ENCODE data around the gene ODF4. TPM values are rescaled to one million over a fixed set of nuclear protein-coding genes. Genes with fewer than 3 reads are reported as not detected.

Gene ODF4
- total and polyA plus RNA-seq, 2 of the 13 experiments (the other 11 are each of a cell fraction or from before 2014, with no cell fraction given): not detected

- TF ChIP-seq ZNF512B (CRISPR knock-in tag; IDR thresholded peaks at IDR 0.05; ENCODE audit: borderline replicate concordance) (no peak), ZNF333 (CRISPR knock-in tag; IDR thresholded peaks at IDR 0.05; ENCODE audit: borderline replicate concordance) (no peak), ZNF136 (CRISPR knock-in tag; IDR thresholded peaks at IDR 0.05; ENCODE audit: low read depth) (no peak), ZNF691 (CRISPR knock-in tag; IDR thresholded peaks at IDR 0.05; ENCODE audit: borderline replicate concordance, low read depth) (no peak), PRDM4 (CRISPR knock-in tag; IDR thresholded peaks at IDR 0.05; ENCODE audit: borderline replicate concordance) (no peak), NFKB2 (CRISPR knock-in tag; IDR thresholded peaks at IDR 0.05; ENCODE audit: borderline replicate concordance) (no peak), IKZF4 (CRISPR knock-in tag; IDR thresholded peaks at IDR 0.05; ENCODE audit: borderline replicate concordance, low read depth, not compliant biosample characterization) (no peak), GMEB1 (CRISPR knock-in tag; IDR thresholded peaks at IDR 0.05; ENCODE audit: borderline replicate concordance) (no peak), MZF1 (CRISPR knock-in tag; IDR thresholded peaks at IDR 0.05; ENCODE audit: borderline replicate concordance) (no peak), RBAK (CRISPR knock-in tag; IDR thresholded peaks at IDR 0.05) (no peak), MTA1 (CRISPR knock-in tag; IDR thresholded peaks at IDR 0.05; ENCODE audit: borderline replicate concordance) (no peak), POLR2G (IDR thresholded peaks at IDR 0.05; ENCODE audit: low read depth, low read length) (no peak)
These were observed 26.6 kb downstream of the ODF4 start (continued) for GRCh38 chr17:8366231-8366630.
